ENCODE data around the gene HMGB1.

DNA sequence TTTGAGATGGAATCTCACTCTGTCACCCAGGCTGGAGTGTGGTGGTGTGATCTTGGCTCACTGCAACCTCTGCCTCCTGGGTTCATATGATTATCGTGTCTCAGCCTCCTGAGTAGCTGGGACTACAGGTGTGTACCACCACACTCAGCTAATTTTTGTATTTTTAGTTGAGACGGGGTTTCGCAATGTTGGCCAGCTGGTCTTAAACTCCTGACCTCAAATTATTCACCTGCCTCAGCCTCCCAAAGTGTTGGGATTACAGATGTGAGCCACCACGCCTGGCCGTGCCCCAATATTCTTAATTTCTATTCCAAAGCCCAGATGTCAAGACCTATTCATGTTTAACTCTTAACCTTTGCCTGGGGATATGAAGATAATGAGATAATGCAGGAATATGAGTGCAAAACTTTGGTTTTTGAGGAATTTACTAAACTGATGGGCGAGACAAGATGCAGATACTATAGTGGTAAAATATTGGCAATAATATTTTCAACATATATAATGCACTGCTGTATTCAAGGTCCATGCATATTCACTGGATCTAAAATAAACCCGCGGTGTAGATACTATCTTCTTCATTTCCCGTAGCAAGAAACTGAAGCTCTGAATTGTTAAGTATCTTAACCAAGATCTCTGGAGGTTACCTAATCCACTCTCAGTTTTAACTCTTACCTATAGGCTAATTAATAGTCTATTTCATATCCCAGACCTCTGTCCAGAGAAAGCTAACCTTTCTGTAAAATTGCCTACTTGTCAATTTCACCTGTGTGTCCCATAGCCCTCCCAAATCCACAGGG, 43.7 kb upstream of the HMGB1 start:
- TF ChIP-seq, protein P1, sequence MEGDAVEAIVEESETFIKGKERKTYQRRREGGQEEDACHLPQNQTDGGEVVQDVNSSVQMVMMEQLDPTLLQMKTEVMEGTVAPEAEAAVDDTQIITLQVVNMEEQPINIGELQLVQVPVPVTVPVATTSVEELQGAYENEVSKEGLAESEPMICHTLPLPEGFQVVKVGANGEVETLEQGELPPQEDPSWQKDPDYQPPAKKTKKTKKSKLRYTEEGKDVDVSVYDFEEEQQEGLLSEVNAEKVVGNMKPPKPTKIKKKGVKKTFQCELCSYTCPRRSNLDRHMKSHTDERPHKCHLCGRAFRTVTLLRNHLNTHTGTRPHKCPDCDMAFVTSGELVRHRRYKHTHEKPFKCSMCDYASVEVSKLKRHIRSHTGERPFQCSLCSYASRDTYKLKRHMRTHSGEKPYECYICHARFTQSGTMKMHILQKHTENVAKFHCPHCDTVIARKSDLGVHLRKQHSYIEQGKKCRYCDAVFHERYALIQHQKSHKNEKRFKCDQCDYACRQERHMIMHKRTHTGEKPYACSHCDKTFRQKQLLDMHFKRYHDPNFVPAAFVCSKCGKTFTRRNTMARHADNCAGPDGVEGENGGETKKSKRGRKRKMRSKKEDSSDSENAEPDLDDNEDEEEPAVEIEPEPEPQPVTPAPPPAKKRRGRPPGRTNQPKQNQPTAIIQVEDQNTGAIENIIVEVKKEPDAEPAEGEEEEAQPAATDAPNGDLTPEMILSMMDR (conservative IDR thresholded peaks at IDR 0.05 in 1 of 2, IDR thresholded peaks at IDR 0.05 in 1 of 2; ENCODE audit: extremely low read depth in 1 of 2, insufficient read depth in 1 of 2, low read depth in 1 of 2, low read length in 2 of 2): no peak
- TF ChIP-seq EZH2 (IDR thresholded peaks at IDR 0.05; ENCODE audit: borderline replicate concordance, low read length): no peak

All from mammary epithelial cell (primary cell).